ENCODE data around the gene FAF2. TPM values are rescaled to one million over a fixed set of nuclear protein-coding genes. Genes with fewer than 3 reads are reported as not detected.
"Not testable (repeated sequence)": the region's sequence is repeated elsewhere in the genome, so short reads cannot be mapped to it uniquely, and the experiment has no call there.

The FAF2 gene
- total RNA-seq, 4 donors from 2014 or later, result 14.0 to 20.7 (median 14.7) TPM

DNA sequence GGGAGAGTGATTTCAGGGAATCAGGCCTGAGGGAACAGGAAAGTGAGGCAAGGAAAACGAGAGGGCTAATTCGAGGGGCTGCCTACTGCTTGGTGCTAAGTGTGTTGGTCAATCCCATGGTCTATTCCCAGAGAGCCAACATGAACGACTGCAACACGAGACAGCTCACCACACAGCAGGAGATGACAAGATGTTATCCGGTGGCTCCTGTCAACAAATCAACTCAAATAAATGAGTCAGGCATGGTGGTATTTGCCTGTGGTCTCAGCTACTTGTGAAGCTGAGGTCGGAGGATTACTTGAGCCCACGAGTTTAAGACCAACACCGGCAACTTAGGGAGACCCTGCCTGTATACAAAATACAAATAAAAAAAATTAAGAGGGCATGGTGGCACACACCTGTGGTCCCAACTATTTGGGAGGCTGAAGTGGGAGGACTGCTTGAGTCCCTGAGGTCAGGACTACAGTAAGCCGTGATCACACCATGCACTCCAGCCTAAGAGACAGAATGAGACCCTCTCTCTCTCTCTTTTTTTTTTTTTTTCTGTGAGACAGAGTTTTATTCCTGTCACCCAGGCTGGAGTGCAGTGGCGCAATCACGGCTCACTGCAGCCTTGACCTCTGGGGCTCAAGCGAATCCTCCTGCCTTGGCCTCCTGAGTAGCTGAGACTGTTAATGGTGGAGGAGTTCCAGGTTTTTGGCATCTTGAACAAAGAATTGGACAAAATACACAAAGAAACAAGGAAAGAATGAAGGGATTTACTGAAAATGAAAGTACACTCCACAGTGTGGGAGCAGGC lies 9.0 kb upstream of the FAF2 start:
- H3K9me3 ChIP-seq, result no peaks in the 10 kb centered on the region
- in situ Hi-C loops (cut with MboI; ENCODE audit: low sequenced_read_pairs in 4 of 4), result loop anchor here in 1 of 4 donors (25.0 kb wide), 1 partner anchor 98 kb away; the partner anchor contains the start of genes CDHR2 and RNF44
- intact Hi-C loops (cut with DNase I; ENCODE audit: low total_unique reads), result no loop called here

DNA sequence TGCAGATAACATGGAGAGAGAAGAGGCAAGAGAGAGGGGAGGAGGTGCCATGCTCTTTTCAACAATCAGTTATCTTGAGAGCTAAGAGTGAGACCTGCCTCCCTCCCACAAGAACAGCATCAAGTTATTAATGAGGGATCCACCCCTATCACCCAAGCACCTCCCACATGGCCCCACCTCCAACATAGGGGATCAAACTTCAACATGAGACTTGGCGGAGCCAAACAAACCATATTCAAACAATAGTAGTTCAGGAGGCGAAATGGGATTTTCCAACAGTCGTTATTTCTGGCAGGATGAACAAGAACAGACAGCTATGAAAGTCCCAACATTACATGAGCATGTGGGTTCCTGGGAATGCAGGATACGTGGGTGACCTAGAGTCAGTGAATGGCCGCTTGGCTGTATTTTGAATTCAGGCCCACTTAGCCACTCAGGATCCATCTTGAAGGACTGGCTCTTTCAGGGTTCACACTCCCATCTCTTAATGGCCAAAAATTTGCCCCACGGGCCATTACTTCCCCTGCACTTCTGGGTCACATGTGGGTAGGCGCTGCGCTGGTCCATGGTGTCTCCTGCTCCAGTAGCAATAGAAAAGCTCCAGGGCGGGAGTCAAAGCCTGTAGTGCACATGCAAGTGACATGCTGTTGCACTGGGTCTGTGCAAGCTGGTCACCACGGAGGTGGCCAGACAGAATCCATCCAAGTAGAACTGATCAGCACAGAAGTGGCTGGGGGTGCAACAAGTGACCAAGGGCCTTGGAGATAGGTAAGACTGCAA lies 7.1 kb upstream of the FAF2 start:
- Histone ChIP-seq H3K36me3 (no peaks in the 10 kb centered on the region), H3K4me1 (no peaks in the 10 kb centered on the region), H3K9me3 (no peaks in the 10 kb centered on the region), H3K4me3 (no peak overlapping the region), H3K27ac (no peak overlapping the region), H3K27me3 (peaks cover 0 to 3% (median 0%) of the 10 kb centered on the region in 3 donors)
- ATAC-seq, result no peak
- intact Hi-C loops (cut with DNase I; ENCODE audit: low total_unique reads) (no loop called here), in situ Hi-C loops (cut with MboI; ENCODE audit: low sequenced_read_pairs in 4 of 4) (loop anchor here in 1 of 4 donors (25.0 kb wide), 1 partner anchor 96 kb away; the partner anchor contains the start of genes CDHR2 and RNF44)
- no peak for DNase-seq
- TF ChIP-seq, protein P1, sequence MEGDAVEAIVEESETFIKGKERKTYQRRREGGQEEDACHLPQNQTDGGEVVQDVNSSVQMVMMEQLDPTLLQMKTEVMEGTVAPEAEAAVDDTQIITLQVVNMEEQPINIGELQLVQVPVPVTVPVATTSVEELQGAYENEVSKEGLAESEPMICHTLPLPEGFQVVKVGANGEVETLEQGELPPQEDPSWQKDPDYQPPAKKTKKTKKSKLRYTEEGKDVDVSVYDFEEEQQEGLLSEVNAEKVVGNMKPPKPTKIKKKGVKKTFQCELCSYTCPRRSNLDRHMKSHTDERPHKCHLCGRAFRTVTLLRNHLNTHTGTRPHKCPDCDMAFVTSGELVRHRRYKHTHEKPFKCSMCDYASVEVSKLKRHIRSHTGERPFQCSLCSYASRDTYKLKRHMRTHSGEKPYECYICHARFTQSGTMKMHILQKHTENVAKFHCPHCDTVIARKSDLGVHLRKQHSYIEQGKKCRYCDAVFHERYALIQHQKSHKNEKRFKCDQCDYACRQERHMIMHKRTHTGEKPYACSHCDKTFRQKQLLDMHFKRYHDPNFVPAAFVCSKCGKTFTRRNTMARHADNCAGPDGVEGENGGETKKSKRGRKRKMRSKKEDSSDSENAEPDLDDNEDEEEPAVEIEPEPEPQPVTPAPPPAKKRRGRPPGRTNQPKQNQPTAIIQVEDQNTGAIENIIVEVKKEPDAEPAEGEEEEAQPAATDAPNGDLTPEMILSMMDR (IDR thresholded peaks at IDR 0.05 in 4 of 5, conservative IDR thresholded peaks at IDR 0.05 in 1 of 5), result no peak
- no peak for TF ChIP-seq POLR2A (IDR thresholded peaks at IDR 0.05)

More for the DNA sequence above, 9.0 kb upstream of the FAF2 start:
- no peak overlapping the region for H3K27ac ChIP-seq
- DNase-seq, result no peak
- H3K36me3 ChIP-seq, result no peaks in the 10 kb centered on the region
- H3K4me1 ChIP-seq, result no peaks in the 10 kb centered on the region
- H3K27me3 ChIP-seq, result peaks cover 0 to 3% (median 2%) of the 10 kb centered on the region in 3 donors
- H3K4me3 ChIP-seq, result no peak overlapping the region
- TF ChIP-seq, protein P1 (IDR thresholded peaks at IDR 0.05 in 4 of 5, conservative IDR thresholded peaks at IDR 0.05 in 1 of 5), result no peak
- TF ChIP-seq POLR2A (IDR thresholded peaks at IDR 0.05), result no peak
- ATAC-seq, result no peak

DNA sequence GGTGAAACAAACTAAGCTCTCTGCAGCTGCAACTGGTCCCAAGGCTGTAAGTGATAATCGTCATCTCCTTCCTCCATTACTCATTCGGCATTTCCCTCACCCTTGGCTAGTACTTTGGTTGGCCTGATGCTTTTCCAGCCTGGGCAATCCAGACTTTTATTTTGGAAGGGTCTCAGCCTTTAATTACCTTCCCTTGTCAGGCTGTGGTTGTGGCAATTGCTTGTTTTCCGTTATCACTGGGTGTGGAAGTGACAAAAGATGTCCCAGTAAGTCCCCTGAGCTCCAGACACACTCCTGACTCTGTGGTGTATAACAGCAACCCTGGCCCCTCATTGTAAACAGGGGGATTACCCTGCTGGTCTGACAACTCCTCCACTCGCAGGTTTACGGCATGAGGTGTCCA lies 6.3 kb upstream of the FAF2 start:
- intact Hi-C loops (cut with DNase I; ENCODE audit: low total_unique reads) (no loop called here), in situ Hi-C loops (cut with MboI; ENCODE audit: low sequenced_read_pairs in 4 of 4) (loop anchor here in 1 of 4 donors (25.0 kb wide), 1 partner anchor 95 kb away; the partner anchor contains the start of genes CDHR2 and RNF44)
- ATAC-seq, result no peak

DNA sequence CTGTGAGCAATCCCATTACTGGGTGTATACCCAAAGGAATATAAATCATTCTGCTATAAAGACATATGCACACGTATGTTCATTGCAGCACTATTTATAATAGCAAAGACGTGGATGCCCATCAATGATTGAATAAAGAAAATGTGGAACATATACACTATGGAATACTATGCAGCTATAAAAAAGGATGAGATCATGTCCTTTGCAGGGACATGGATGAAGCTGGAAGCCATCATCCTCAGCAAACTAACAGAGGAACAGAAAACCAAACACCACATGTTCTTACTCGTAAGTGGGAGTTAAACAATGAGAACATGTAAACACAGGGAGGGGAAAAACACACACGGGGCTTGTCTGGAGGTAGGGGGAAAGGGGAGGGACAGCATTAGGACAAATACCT lies 5.3 kb upstream of the FAF2 start:
- H3K36me3 ChIP-seq; H3K27ac ChIP-seq; H3K4me3 ChIP-seq; DNase-seq; H3K4me1 ChIP-seq; intact Hi-C loops (cut with DNase I; ENCODE audit: low total_unique reads); H3K9me3 ChIP-seq; ATAC-seq; H3K27me3 ChIP-seq: not testable (repeated sequence)
- in situ Hi-C loops (cut with MboI; ENCODE audit: low sequenced_read_pairs in 4 of 4), result loop anchor here in 1 of 4 donors (25.0 kb wide), 1 partner anchor 94 kb away; the partner anchor contains the start of genes CDHR2 and RNF44

More for the DNA sequence above, 6.3 kb upstream of the FAF2 start:
- H3K9me3 ChIP-seq, result no peaks in the 10 kb centered on the region
- peaks cover 0 to 3% (median 0%) of the 10 kb centered on the region in 3 donors for H3K27me3 ChIP-seq
- no peaks in the 10 kb centered on the region for H3K36me3 ChIP-seq
- no peak overlapping the region for H3K4me3 ChIP-seq
- TF ChIP-seq, protein P1 (IDR thresholded peaks at IDR 0.05 in 4 of 5, conservative IDR thresholded peaks at IDR 0.05 in 1 of 5), result no peak
- no peak for DNase-seq
- H3K27ac ChIP-seq, result no peak overlapping the region
- H3K4me1 ChIP-seq, result peaks cover 2 to 3% of the 10 kb centered on the region in 2 donors

DNA sequence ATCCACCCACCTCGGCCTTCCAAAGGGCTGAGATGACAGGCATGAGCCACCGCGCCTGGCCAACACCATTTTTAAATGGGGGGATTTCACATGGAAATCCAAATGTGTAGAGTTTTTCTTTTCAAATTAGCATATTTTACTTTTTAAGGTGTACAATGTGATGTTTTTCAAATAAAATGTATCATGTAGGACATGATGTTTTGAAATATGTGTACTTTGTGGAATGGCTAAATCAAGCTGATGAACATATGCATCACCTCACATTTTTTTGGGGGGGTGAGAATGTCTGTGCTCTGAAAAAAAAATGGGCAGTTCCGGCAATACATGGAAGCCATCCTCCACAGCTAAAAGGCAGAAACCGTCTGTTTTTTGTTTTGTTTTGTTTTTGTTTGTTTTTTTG lies 3.4 kb upstream of the FAF2 start:
- in situ Hi-C loops (cut with MboI; ENCODE audit: low sequenced_read_pairs in 4 of 4) (loop anchor here in 2 of 4 donors (5.0 to 25.0 kb wide), 2 partner anchors 93 kb away; partner anchors contain the start of genes RNF44 (in 2 of the 2) and CDHR2 (in 1 of the 2)), intact Hi-C loops (cut with DNase I; ENCODE audit: low total_unique reads) (no loop called here)
- DNase-seq, result no peak
- Histone ChIP-seq H3K27ac (no peak overlapping the region), H3K4me3 (no peak overlapping the region), H3K27me3 (no peaks in the 10 kb centered on the region), H3K36me3 (no peaks in the 10 kb centered on the region), H3K9me3 (no peaks in the 10 kb centered on the region), H3K4me1 (peaks cover 16 to 17% of the 10 kb centered on the region in 2 donors)
- no peak for ATAC-seq
- TF ChIP-seq, protein P1 (IDR thresholded peaks at IDR 0.05 in 4 of 5, conservative IDR thresholded peaks at IDR 0.05 in 1 of 5), result no peak
- no peak for TF ChIP-seq POLR2A (IDR thresholded peaks at IDR 0.05)
